ENCODE data around the gene TXNIP.
A peak's percentile ranks its signal among the peaks of the same experiment; 100 is the strongest.

TXNIP gene

GRCh38 chr1:146010126-146010738 is 13.9 kb upstream of the TXNIP start:
- no peak for DNase-seq

GRCh38 chr1:146007489-146008133 is 11.2 kb upstream of the TXNIP start:
- DNase-seq: no peak

GRCh38 chr1:146001709-146002108 is 5.3 kb upstream of the TXNIP start:
- DNase-seq: no peak

GRCh38 chr1:145999321-146000024 is 3.1 kb upstream of the TXNIP start:
- peak; percentile 8 for DNase-seq

- no peak for DNase-seq
Measured at GRCh38 chr1:145997718-145998023, 1.3 kb upstream of the TXNIP start.

GRCh38 chr1:145997016-145997717 is 788 bp upstream of the TXNIP start:
- DNase-seq: peak; percentile 47

- no peak for DNase-seq
Measured at GRCh38 chr1:145995964-145996432, 381 bp downstream of the TXNIP start.

- DNase-seq: no peak
Measured at GRCh38 chr1:145995148-145995881, 1.1 kb downstream of the TXNIP start.

GRCh38 chr1:145994391-145995120 is 1.8 kb downstream of the TXNIP start:
- no peak for DNase-seq

- DNase-seq: no peak
Measured at GRCh38 chr1:145993618-145994390, 2.6 kb downstream of the TXNIP start.

- DNase-seq: no peak
Measured at GRCh38 chr1:145992958-145993617, 3.3 kb downstream of the TXNIP start.

GRCh38 chr1:145992502-145992936 is 3.9 kb downstream of the TXNIP start:
- no peak for DNase-seq

- no peak for DNase-seq
Measured at GRCh38 chr1:145991735-145992412, 4.5 kb downstream of the TXNIP start.

GRCh38 chr1:145990249-145990855 is 6.0 kb downstream of the TXNIP start:
- no peak for DNase-seq

GRCh38 chr1:145988773-145989172 is 7.6 kb downstream of the TXNIP start:
- DNase-seq: no peak

- DNase-seq: no peak
Measured at GRCh38 chr1:145987926-145988325, 8.5 kb downstream of the TXNIP start.

- DNase-seq: no peak
Measured at GRCh38 chr1:145986551-145986950, 9.8 kb downstream of the TXNIP start.

GRCh38 chr1:145985502-145986439 is 10.6 kb downstream of the TXNIP start:
- no peak for DNase-seq
